CD4-positive, alpha-beta memory T cell (primary cell): ENCODE results near the gene LGR6. TPM values are rescaled to one million over a fixed set of nuclear protein-coding genes. Genes with fewer than 3 reads are reported as not detected.

Experiments
- CTCF ChIA-PET: fragments of 350-600 bp; sonication (Branson Sonifier 250); formaldehyde crosslinking; loops from one replicate; lab custom pipeline; 2021; ENCODE audit warnings: inconsistent platforms; ENCODE audit not compliant: partially characterized antibody; lab: Charles Lee
- POLR2A ChIA-PET: fragments of 350-600 bp; sonication (Branson Sonifier 250); formaldehyde crosslinking; loops from one replicate; lab custom pipeline; 2021; ENCODE audit not compliant: partially characterized antibody; lab: Charles Lee
- DNase-seq, 5 donors: peaks; one replicate each; pipeline versions ENCODE4 v3.0.0 to v3.0.0-alpha.2; 2020 to 2022; ENCODE audit warnings: mixed read lengths in 1 of 5
- H3K27ac ChIP-seq: one replicate; pipeline ENCODE4 v1.7.0; 2013; ENCODE audit warnings: low read depth, low read length
- H3K27me3 ChIP-seq: 2 replicates; pipeline ENCODE4 v1.7.0; 2013; ENCODE audit warnings: mild to moderate bottlenecking, low read length, moderate library complexity; ENCODE audit not compliant: insufficient read depth
- H3K36me3 ChIP-seq: 2 replicates; pipeline ENCODE4 v1.7.0; 2013; ENCODE audit warnings: mild to moderate bottlenecking, low read length, moderate library complexity; ENCODE audit not compliant: insufficient read depth
- H3K4me1 ChIP-seq: 2 replicates; pipeline ENCODE4 v1.7.0; 2013; ENCODE audit warnings: mild to moderate bottlenecking, low read length, moderate library complexity; ENCODE audit not compliant: insufficient read depth
- H3K4me3 ChIP-seq, 2 donors: one replicate each; pipeline ENCODE4 v1.7.0; 2013; ENCODE audit warnings: low read length in 2 of 2, mild to moderate bottlenecking in 1 of 2
- H3K9me3 ChIP-seq, 2 donors: one replicate each; pipeline ENCODE4 v1.7.0; 2013; ENCODE audit warnings: low read length in 2 of 2, control low read depth in 1 of 2; ENCODE audit not compliant: control insufficient read depth in 1 of 2
- H3K27ac Mint-ChIP-seq, 7 donors: one replicate each; pipeline ENCODE4 v1.8.0; 2020 to 2021; ENCODE audit warnings: mixed read lengths in 7 of 7, mild to moderate bottlenecking in 6 of 7, inconsistent platforms in 3 of 7, moderate library complexity in 3 of 7
- H3K27me3 Mint-ChIP-seq, 2 donors: one replicate each; pipeline ENCODE4 v1.8.0; 2020 to 2021; ENCODE audit warnings: mixed read lengths in 2 of 2
- H3K36me3 Mint-ChIP-seq, 2 donors: one replicate each; pipeline ENCODE4 v1.8.0; 2020 to 2021; ENCODE audit warnings: mixed read lengths in 2 of 2, inconsistent platforms in 1 of 2, mild to moderate bottlenecking in 1 of 2
- H3K4me1 Mint-ChIP-seq, 4 donors: one replicate each; pipeline ENCODE4 v1.8.0; 2020 to 2021; ENCODE audit warnings: mixed read lengths in 4 of 4, mild to moderate bottlenecking in 1 of 4
- H3K4me3 Mint-ChIP-seq, 8 donors: one replicate each; pipeline ENCODE4 v1.8.0; 2020 to 2021; ENCODE audit warnings: mixed read lengths in 8 of 8, mild to moderate bottlenecking in 7 of 8, moderate library complexity in 6 of 8, inconsistent platforms in 3 of 8
- H3K9me3 Mint-ChIP-seq, 8 donors: one replicate each; pipeline ENCODE4 v1.8.0; 2020 to 2021; ENCODE audit warnings: mixed read lengths in 8 of 8, mild to moderate bottlenecking in 5 of 8, inconsistent platforms in 3 of 8, moderate library complexity in 1 of 8
- intact Hi-C: fragments of 100-400 bp; cut with micrococcal nuclease; formaldehyde crosslinking; loops from one replicate; pipeline ENCODE4 v1.15.1; 2023
- polyA plus RNA-seq, 2 donors: library from polyadenylated mRNA; unstranded; fragments of 300-500 nt; fragmentation: Illumina TruSeq; gene quantifications; one replicate each; pipeline ENCODE4 v1.2.3, GENCODE V29; 2021
- total RNA-seq, 2 experiments: library from RNA; stranded (reverse); gene quantifications; one replicate each; pipeline ENCODE4 v1.2.3, GENCODE V29; 2021

LGR6 gene
- total and polyA plus RNA-seq, 4 experiments from 2014 or later = 0.16 to 0.33 (median 0.17) TPM; not detected in 1

DNA sequence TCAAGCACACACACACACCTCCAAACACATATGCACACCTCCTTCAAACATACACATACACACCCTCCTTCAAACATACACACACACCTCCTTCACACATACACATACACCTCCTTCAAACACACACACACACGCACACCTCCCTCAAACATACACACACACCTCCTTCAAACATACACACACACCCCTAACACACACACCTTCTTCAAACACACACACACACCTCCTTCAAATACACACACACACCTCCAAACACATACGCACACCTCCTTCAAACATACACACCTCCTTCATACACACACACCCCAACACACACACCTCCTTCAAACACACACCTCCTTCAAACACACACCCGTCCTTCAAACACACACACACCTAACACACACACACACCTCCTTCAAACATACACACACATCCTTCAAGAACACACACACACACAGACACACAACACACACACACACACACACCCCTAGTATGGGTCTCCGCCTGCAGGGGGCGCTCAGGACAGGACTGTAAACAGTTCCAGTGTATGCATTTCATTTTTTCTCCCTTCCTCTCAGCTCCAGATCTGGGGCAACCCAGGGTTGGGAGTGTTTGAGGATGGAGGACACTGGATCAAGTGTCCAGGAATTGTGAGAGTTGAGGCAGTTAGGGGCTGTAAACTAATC, 12.1 kb downstream of the LGR6 start:
- Mint-ChIP-seq H3K4me1 (peaks cover 9 to 20% (median 12%) of the 10 kb centered on the region in 4 donors), H3K9me3 (no peaks in the 10 kb centered on the region), H3K4me3 (no peak overlapping the region), H3K36me3 (no peaks in the 10 kb centered on the region), H3K27ac (no peak overlapping the region), H3K27me3 (peaks cover under 1% of the 10 kb centered on the region in 2 donors)
- Histone ChIP-seq H3K27ac (no peak overlapping the region), H3K4me3 (no peak overlapping the region), H3K4me1 (peaks cover 16% of the 10 kb centered on the region), H3K9me3 (no peaks in the 10 kb centered on the region), H3K36me3 (no peaks in the 10 kb centered on the region), H3K27me3 (no peaks in the 10 kb centered on the region)
- POLR2A ChIA-PET = no interaction called here
- intact Hi-C loops = no loop called here
- CTCF ChIA-PET = no interaction called here
- DNase-seq = no peak

DNA sequence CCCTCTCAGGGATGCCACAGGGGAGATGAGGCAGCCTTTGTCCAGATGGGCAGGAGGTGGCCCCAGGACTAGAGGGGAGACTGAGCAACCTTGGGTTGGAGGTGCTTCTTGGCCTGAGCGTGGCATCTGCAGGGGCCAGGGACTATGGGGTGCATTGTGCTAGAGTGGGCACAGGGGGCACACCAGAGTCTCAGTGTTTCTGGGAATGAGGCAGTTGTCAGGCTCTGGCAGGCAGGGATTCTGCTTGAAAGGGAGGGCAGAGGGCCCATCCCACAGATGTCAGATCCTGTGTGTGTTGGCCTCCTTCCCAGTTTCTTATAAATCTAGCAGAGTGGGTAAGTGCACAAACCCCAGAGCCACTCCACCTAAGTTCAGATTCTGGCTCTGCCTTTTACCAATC, 13.7 kb downstream of the LGR6 start:
- H3K4me3 ChIP-seq = no peak overlapping the region
- Mint-ChIP-seq H3K4me3 (no peak overlapping the region), H3K4me1 (peaks cover 0 to 5% (median under 1%) of the 10 kb centered on the region in 4 donors), H3K9me3 (no peaks in the 10 kb centered on the region), H3K27me3 (peaks cover 9 to 10% of the 10 kb centered on the region in 2 donors), H3K36me3 (no peaks in the 10 kb centered on the region), H3K27ac (no peak overlapping the region)
- no peak for DNase-seq
- H3K27me3 ChIP-seq = peaks cover 3% of the 10 kb centered on the region
- no peak overlapping the region for H3K27ac ChIP-seq
- no peaks in the 10 kb centered on the region for H3K36me3 ChIP-seq
- intact Hi-C loops = no loop called here
- ChIA-PET CTCF (interaction anchor here (1.0 kb wide), 1 partner anchor 14 kb away, joined by 5 read pairs; the partner anchor contains the start of gene LGR6), POLR2A (no interaction called here)
- peaks cover under 1% of the 10 kb centered on the region for H3K4me1 ChIP-seq
- no peaks in the 10 kb centered on the region for H3K9me3 ChIP-seq

- peaks cover 14% of the 10 kb centered on the region for H3K27me3 ChIP-seq
- no peaks in the 10 kb centered on the region for H3K9me3 Mint-ChIP-seq
- intact Hi-C loops = no loop called here
- no peak overlapping the region for H3K27ac Mint-ChIP-seq
- H3K4me3 ChIP-seq = no peak overlapping the region
- no peaks in the 10 kb centered on the region for H3K36me3 ChIP-seq
- ChIA-PET CTCF (no interaction called here), POLR2A (no interaction called here)
- no peaks in the 10 kb centered on the region for H3K4me1 ChIP-seq
- H3K27me3 Mint-ChIP-seq = peaks cover 19% of the 10 kb centered on the region in 2 donors
- DNase-seq = no peak
- no peak overlapping the region for H3K4me3 Mint-ChIP-seq
- no peaks in the 10 kb centered on the region for H3K36me3 Mint-ChIP-seq
- H3K9me3 ChIP-seq = no peaks in the 10 kb centered on the region
- H3K4me1 Mint-ChIP-seq = peaks cover 0 to 1% (median 0%) of the 10 kb centered on the region in 4 donors
- no peak overlapping the region for H3K27ac ChIP-seq
These were observed 14.8 kb downstream of the LGR6 start for GRCh38 chr1:202208351-202208857.

DNA sequence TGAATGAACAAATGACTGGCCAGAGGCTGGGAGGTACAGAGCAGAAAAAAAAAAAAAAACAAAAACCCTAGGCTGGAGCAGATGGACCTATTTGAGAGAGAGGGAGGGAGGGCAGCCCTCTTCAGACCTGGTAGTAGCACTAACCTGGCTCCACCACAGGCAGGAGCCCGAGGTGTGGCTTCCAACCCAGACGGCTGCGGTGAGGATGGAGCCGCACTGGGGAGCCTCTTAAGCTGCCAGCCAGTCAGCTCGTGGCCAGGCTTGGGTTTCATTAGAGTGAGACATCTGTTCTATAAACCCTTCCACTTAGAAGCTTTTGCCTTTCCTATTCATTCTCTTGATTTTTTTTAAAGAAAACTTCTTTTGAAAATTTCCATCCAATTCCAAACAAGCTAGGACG, 16.8 kb downstream of the LGR6 start:
- CTCF ChIA-PET = interaction anchor here (0.8 to 1.4 kb wide), 2 partner anchors 17 to 18 kb away, joined by 4 read pairs; partner anchors contain the start of gene LGR6
- no peaks in the 10 kb centered on the region for H3K4me1 ChIP-seq
- peaks cover 25% of the 10 kb centered on the region for H3K27me3 ChIP-seq
- H3K27me3 Mint-ChIP-seq = peaks cover 29 to 30% of the 10 kb centered on the region in 2 donors
- no peak overlapping the region for H3K27ac ChIP-seq
- H3K4me3 Mint-ChIP-seq = no peak overlapping the region
- DNase-seq = no peak
- POLR2A ChIA-PET = no interaction called here
- H3K4me1 Mint-ChIP-seq = peaks cover 6 to 12% (median 8%) of the 10 kb centered on the region in 4 donors
- H3K36me3 ChIP-seq = no peaks in the 10 kb centered on the region
- no peaks in the 10 kb centered on the region for H3K9me3 Mint-ChIP-seq
- no peak overlapping the region for H3K27ac Mint-ChIP-seq
- intact Hi-C loops = no loop called here
- H3K36me3 Mint-ChIP-seq = no peaks in the 10 kb centered on the region
- H3K4me3 ChIP-seq = no peak overlapping the region
- no peaks in the 10 kb centered on the region for H3K9me3 ChIP-seq

DNA sequence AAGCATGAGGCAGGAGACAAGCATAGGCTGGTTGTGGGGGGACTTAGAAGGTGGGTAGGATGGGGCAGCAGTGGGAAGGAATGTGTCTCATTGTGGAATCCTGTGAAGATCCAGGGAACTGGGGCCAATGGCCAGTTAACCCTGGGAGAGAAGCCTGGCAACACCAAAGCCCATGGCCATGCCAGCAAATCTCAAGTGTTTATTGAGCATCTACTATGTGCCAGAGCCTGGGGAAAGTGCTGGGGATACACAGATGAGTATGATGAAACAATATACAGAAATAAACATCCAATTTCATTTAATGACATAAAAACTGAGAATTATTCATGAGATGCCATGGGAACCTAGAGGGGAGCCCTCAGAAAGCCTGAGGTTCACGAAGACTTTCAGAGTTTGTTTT, 17.4 kb downstream of the LGR6 start:
- intact Hi-C loops = no loop called here
- ChIA-PET POLR2A (no interaction called here), CTCF (interaction anchor here (0.8 to 1.4 kb wide), 2 partner anchors 18 kb away, joined by 4 read pairs; partner anchors contain the start of gene LGR6)
- Mint-ChIP-seq H3K27me3 (peaks cover 34 to 35% of the 10 kb centered on the region in 2 donors), H3K4me3 (no peak overlapping the region), H3K4me1 (peaks cover 6 to 12% (median 8%) of the 10 kb centered on the region in 4 donors), H3K27ac (no peak overlapping the region), H3K36me3 (no peaks in the 10 kb centered on the region), H3K9me3 (no peaks in the 10 kb centered on the region)
- no peak overlapping the region for H3K27ac ChIP-seq
- H3K4me3 ChIP-seq = no peak overlapping the region
- DNase-seq = no peak
- no peaks in the 10 kb centered on the region for H3K4me1 ChIP-seq
- peaks cover 25% of the 10 kb centered on the region for H3K27me3 ChIP-seq
- no peaks in the 10 kb centered on the region for H3K9me3 ChIP-seq
- no peaks in the 10 kb centered on the region for H3K36me3 ChIP-seq

- Histone ChIP-seq H3K36me3 (no peaks in the 10 kb centered on the region), H3K4me3 (no peak overlapping the region), H3K27ac (no peak overlapping the region), H3K4me1 (no peaks in the 10 kb centered on the region), H3K9me3 (no peaks in the 10 kb centered on the region), H3K27me3 (peaks cover 25% of the 10 kb centered on the region)
- Mint-ChIP-seq H3K9me3 (no peaks in the 10 kb centered on the region), H3K4me3 (no peak overlapping the region), H3K27ac (peak overlapping the region in 1 of 7 donors; percentile 20), H3K36me3 (no peaks in the 10 kb centered on the region), H3K27me3 (peaks cover 40 to 46% of the 10 kb centered on the region in 2 donors), H3K4me1 (peaks cover 6 to 12% (median 8%) of the 10 kb centered on the region in 4 donors)
- no peak for DNase-seq
- ChIA-PET CTCF (interaction anchor here (3.5 kb wide), 1 partner anchor 20 kb away, joined by 14 read pairs; the partner anchor contains the start of gene LGR6), POLR2A (no interaction called here)
- intact Hi-C loops = no loop called here
These were observed 19.2 kb downstream of the LGR6 start for GRCh38 chr1:202212787-202213186.

DNA sequence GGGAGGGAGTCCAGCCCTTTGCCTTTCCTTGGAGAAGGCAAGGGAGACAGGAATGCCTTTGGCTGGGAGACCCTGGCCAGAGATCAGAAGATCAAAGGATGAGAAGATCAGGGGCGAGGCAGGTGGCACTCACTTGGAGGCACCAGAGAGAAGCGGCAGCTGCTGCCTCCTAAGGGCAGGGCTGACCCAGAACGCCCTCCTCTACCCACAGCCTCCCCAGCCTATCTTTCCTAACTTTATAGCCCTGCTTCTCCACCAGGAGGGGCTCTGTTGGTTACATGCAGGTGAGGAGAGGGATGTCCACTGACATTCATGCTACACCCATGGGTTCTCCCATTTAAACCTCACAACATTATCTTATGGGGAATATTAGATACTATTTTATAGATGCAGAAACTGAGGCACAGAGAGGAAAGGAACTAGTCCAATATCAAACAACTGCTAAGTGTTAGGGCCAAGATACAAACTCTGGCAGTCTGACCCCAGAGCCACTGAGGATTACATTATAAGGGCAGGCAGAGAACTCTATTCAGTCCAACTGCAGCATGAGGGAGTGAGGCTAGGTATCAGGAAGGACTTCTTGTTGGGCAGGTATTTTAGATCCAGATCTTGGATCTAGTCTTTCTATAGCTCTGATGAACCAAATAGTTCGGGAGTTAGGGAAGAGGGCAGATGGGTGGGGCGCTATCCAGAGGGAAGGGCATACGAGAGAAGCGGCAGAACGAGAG, 19.9 kb downstream of the LGR6 start:
- peak overlapping the region in 5 of 8 donors; percentile 9 to 68 (median 38) for H3K4me3 Mint-ChIP-seq
- DNase-seq = no peak
- H3K27ac Mint-ChIP-seq = no peak overlapping the region
- intact Hi-C loops = no loop called here
- H3K4me1 ChIP-seq = no peaks in the 10 kb centered on the region
- peaks cover 41 to 46% of the 10 kb centered on the region in 2 donors for H3K27me3 Mint-ChIP-seq
- H3K4me1 Mint-ChIP-seq = peaks cover 6 to 12% (median 8%) of the 10 kb centered on the region in 4 donors
- H3K9me3 ChIP-seq = no peaks in the 10 kb centered on the region
- ChIA-PET CTCF (interaction anchor here (1.0 to 3.5 kb wide), 2 partner anchors 19 to 21 kb away, joined by 3 to 14 read pairs; partner anchors contain the start of gene LGR6), POLR2A (no interaction called here)
- peaks cover 25% of the 10 kb centered on the region for H3K27me3 ChIP-seq
- H3K4me3 ChIP-seq = no peak overlapping the region
- H3K36me3 ChIP-seq = no peaks in the 10 kb centered on the region
- H3K9me3 Mint-ChIP-seq = no peaks in the 10 kb centered on the region
- no peak overlapping the region for H3K27ac ChIP-seq
- no peaks in the 10 kb centered on the region for H3K36me3 Mint-ChIP-seq
